T-cell (primary cell): ENCODE measurements around the gene CNTN6. TPM values are rescaled to one million over a fixed set of nuclear protein-coding genes. Genes with fewer than 3 reads are reported as not detected.

ENCODE experiments used
- ATAC-seq, 4 experiments: fragments of 200-7000 bp in 3 of 4; fragments of 150-1000 bp in 1 of 4; cut with Tn5 transposase; replicated peaks in 1 of 4; 1 replicate in 3 of 4; 2 replicates in 1 of 4; pipeline ENCODE4 v1.10.0; 2021; ENCODE audit warnings: moderate library complexity in 3 of 4, mild to moderate bottlenecking in 2 of 4, moderate number of reproducible peaks in 1 of 4
- CTCF ChIA-PET, 2 donors: fragments of 300-600 bp; sonication (Branson Sonifier 250); formaldehyde crosslinking; loops; one replicate each; lab custom pipeline; 2022; ENCODE audit warnings: antibody characterized with exemption in 2 of 2; lab: Charles Lee
- POLR2A ChIA-PET, 2 donors: fragments of 300-600 bp; sonication (Branson Sonifier 250); formaldehyde crosslinking; loops; one replicate each; lab custom pipeline; 2022; ENCODE audit warnings: antibody characterized with exemption in 2 of 2; lab: Charles Lee
- DNase-seq, 35 experiments: peaks; one replicate each; pipeline versions ENCODE4 v3.0.0 to v3.0.0-alpha.2; 2013 to 2023
- H3K27ac ChIP-seq: one replicate; pipeline ENCODE4 v1.5.1; 2013; ENCODE audit warnings: low read length
- H3K27me3 ChIP-seq, 2 experiments: replicated peaks in 1 of 2; 1 replicate in 1 of 2; 2 replicates in 1 of 2; pipeline versions ENCODE4 v1.6.1 to v1.7.0; 2013; ENCODE audit warnings: low read length in 1 of 2, mixed read lengths in 1 of 2; ENCODE audit not compliant: control insufficient read depth in 2 of 2, insufficient read depth in 2 of 2; ENCODE audit errors: extremely low read depth in 1 of 2
- H3K36me3 ChIP-seq, 2 donors: 1 replicate in 1 of 2; 2 replicates in 1 of 2; pipeline versions ENCODE4 v1.6.1 to v1.7.0; 2013; ENCODE audit warnings: low read length in 1 of 2; ENCODE audit not compliant: control insufficient read depth in 2 of 2, insufficient read depth in 1 of 2; ENCODE audit errors: extremely low read depth in 1 of 2
- H3K4me1 ChIP-seq, 2 experiments: 1 replicate in 1 of 2; 2 replicates in 1 of 2; pipeline versions ENCODE4 v1.6.1 to v1.7.0; 2013; ENCODE audit warnings: low read length in 2 of 2, mixed read lengths in 1 of 2; ENCODE audit not compliant: insufficient read depth in 2 of 2, control insufficient read depth in 1 of 2; ENCODE audit errors: extremely low read depth in 1 of 2
- H3K4me3 ChIP-seq, 2 donors: 1 replicate in 1 of 2; 2 replicates in 1 of 2; pipeline versions ENCODE4 v1.5.1 to v1.7.0; 2013; ENCODE audit warnings: mild to moderate bottlenecking in 2 of 2, low read length in 1 of 2, moderate library complexity in 1 of 2; ENCODE audit not compliant: control insufficient read depth in 1 of 2; ENCODE audit errors: extremely low read depth in 1 of 2
- H3K9me3 ChIP-seq: 2 replicates; pipeline ENCODE4 v1.7.0; 2013
- H3K27ac Mint-ChIP-seq, 2 donors: one replicate each; pipeline ENCODE4 v1.8.0; 2020 to 2021; ENCODE audit warnings: mild to moderate bottlenecking in 2 of 2, mixed read lengths in 2 of 2
- H3K27me3 Mint-ChIP-seq, 2 donors: one replicate each; pipeline ENCODE4 v1.8.0; 2021 to 2022; ENCODE audit warnings: mixed read lengths in 2 of 2
- H3K36me3 Mint-ChIP-seq: one replicate; pipeline ENCODE4 v1.8.0; 2021; ENCODE audit warnings: mixed read lengths
- H3K4me1 Mint-ChIP-seq, 3 donors: one replicate each; pipeline ENCODE4 v1.8.0; 2020 to 2022; ENCODE audit warnings: mixed read lengths in 3 of 3, mild to moderate bottlenecking in 1 of 3
- H3K4me3 Mint-ChIP-seq, 3 donors: one replicate each; pipeline ENCODE4 v1.8.0; 2020 to 2022; ENCODE audit warnings: mild to moderate bottlenecking in 3 of 3, mixed read lengths in 3 of 3, moderate library complexity in 3 of 3
- H3K9me3 Mint-ChIP-seq, 3 donors: one replicate each; pipeline ENCODE4 v1.8.0; 2020 to 2022; ENCODE audit warnings: mixed read lengths in 3 of 3
- WGBS: methylation state at CpG from one replicate; pipeline ENCODE4 v1.1.5; 2013; ENCODE audit warnings: missing lambda C conversion rate; ENCODE audit not compliant: insufficient coverage; 5-methylcytosine and 5-hydroxymethylcytosine counted together
- total RNA-seq, 35 experiments: library from RNA in 6 of 35; stranded (reverse) in 6 of 35; fragments of 120-200 nt in 1 of 35; gene quantifications; one replicate each; pipeline versions ENCODE4 v1.2.1 to v1.2.4 and lab custom pipeline; 2013 to 2026

CNTN6 gene
- total RNA-seq, 5 donors from 2014 or later (not counting 1 experiment from before 2014, with no cell fraction given): not detected

- Histone ChIP-seq H3K4me3 (no peak overlapping the region), H3K36me3 (no peaks in the 10 kb centered on the region), H3K4me1 (no peaks in the 10 kb centered on the region), H3K27ac (no peak overlapping the region), H3K27me3 (no peaks in the 10 kb centered on the region), H3K9me3 (no peaks in the 10 kb centered on the region)
- no peaks in the 10 kb centered on the region for H3K36me3 Mint-ChIP-seq
- H3K4me1 Mint-ChIP-seq: no peaks in the 10 kb centered on the region
- H3K4me3 Mint-ChIP-seq: no peak overlapping the region
- no peak overlapping the region for H3K27ac Mint-ChIP-seq
- H3K27me3 Mint-ChIP-seq: no peaks in the 10 kb centered on the region
- DNase-seq: no peak
- ChIA-PET POLR2A (no interaction called here), CTCF (no interaction called here)
- 69% methylated on average over 2 of the region's 4 CpGs for WGBS
- no peak for ATAC-seq
- H3K9me3 Mint-ChIP-seq: peaks cover 6 to 16% (median 9%) of the 10 kb centered on the region in 3 donors
These were observed 179.9 kb downstream of the CNTN6 start for GRCh38 chr3:1272546-1273265.

- ChIA-PET CTCF (interaction anchor here in 1 of 2 donors (0.6 kb wide), 1 partner anchor 241 kb away, joined by 3 read pairs; no protein-coding TSS in a partner anchor), POLR2A (no interaction called here)
- H3K27ac Mint-ChIP-seq: no peak overlapping the region
- no peaks in the 10 kb centered on the region for H3K36me3 Mint-ChIP-seq
- H3K27me3 ChIP-seq: no peaks in the 10 kb centered on the region
- H3K9me3 ChIP-seq: no peaks in the 10 kb centered on the region
- H3K4me3 ChIP-seq: no peak overlapping the region
- no peaks in the 10 kb centered on the region for H3K4me1 Mint-ChIP-seq
- peaks cover 7 to 16% (median 11%) of the 10 kb centered on the region in 3 donors for H3K9me3 Mint-ChIP-seq
- ATAC-seq (no peak), DNase-seq (no peak)
- H3K4me3 Mint-ChIP-seq: no peak overlapping the region
- no peak overlapping the region for H3K27ac ChIP-seq
- H3K36me3 ChIP-seq: no peaks in the 10 kb centered on the region
- H3K27me3 Mint-ChIP-seq: no peaks in the 10 kb centered on the region
- 100% methylated on average over 2 of the region's 4 CpGs for WGBS
- H3K4me1 ChIP-seq: no peaks in the 10 kb centered on the region
These were observed 182.7 kb downstream of the CNTN6 start for GRCh38 chr3:1275495-1275894.

- Mint-ChIP-seq H3K27me3 (no peaks in the 10 kb centered on the region), H3K36me3 (no peaks in the 10 kb centered on the region), H3K4me3 (no peak overlapping the region), H3K4me1 (no peaks in the 10 kb centered on the region), H3K27ac (no peak overlapping the region), H3K9me3 (peaks cover 4 to 27% (median 15%) of the 10 kb centered on the region in 3 donors)
- no peak overlapping the region for H3K4me3 ChIP-seq
- POLR2A ChIA-PET: no interaction called here
- WGBS: 58% methylated on average over 2 of the region's 4 CpGs
- H3K4me1 ChIP-seq: no peaks in the 10 kb centered on the region
- H3K9me3 ChIP-seq: peaks cover 2% of the 10 kb centered on the region
- DNase-seq (no peak), ATAC-seq (no peak)
- H3K27me3 ChIP-seq: no peaks in the 10 kb centered on the region
- CTCF ChIA-PET: no interaction called here
- H3K27ac ChIP-seq: no peak overlapping the region
- no peaks in the 10 kb centered on the region for H3K36me3 ChIP-seq
These were observed 195.0 kb downstream of the CNTN6 start for GRCh38 chr3:1287815-1288214.

GRCh38 chr3:1288805-1289494, 196.1 kb downstream of the CNTN6 start:
- WGBS: no CpG with 5 or more reads among the region's 4 CpGs
- no peak for DNase-seq

GRCh38 chr3:1292571-1293071, 199.8 kb downstream of the CNTN6 start:
- 100% methylated on average over 1 of the region's 3 CpGs for whole genome bisulfite sequencing
- no peaks in the 10 kb centered on the region for H3K9me3 ChIP-seq
- CTCF ChIA-PET: no interaction called here
- ATAC-seq (no peak), DNase-seq (no peak)
- no peaks in the 10 kb centered on the region for H3K4me1 ChIP-seq
- H3K9me3 Mint-ChIP-seq: peaks cover 4 to 20% (median 8%) of the 10 kb centered on the region in 3 donors
- H3K36me3 ChIP-seq: no peaks in the 10 kb centered on the region
- H3K4me1 Mint-ChIP-seq: no peaks in the 10 kb centered on the region
- POLR2A ChIA-PET: no interaction called here
- no peak overlapping the region for H3K4me3 ChIP-seq
- H3K27me3 Mint-ChIP-seq: no peaks in the 10 kb centered on the region
- H3K27me3 ChIP-seq: no peaks in the 10 kb centered on the region
- no peaks in the 10 kb centered on the region for H3K36me3 Mint-ChIP-seq
- no peak overlapping the region for H3K27ac Mint-ChIP-seq
- no peak overlapping the region for H3K4me3 Mint-ChIP-seq
- no peak overlapping the region for H3K27ac ChIP-seq

More at GRCh38 chr3:1288805-1289494, 196.1 kb downstream of the CNTN6 start:
- no peak for ATAC-seq
- no peaks in the 10 kb centered on the region for H3K27me3 ChIP-seq
- H3K9me3 ChIP-seq: peaks cover 2% of the 10 kb centered on the region
- no peak overlapping the region for H3K27ac Mint-ChIP-seq
- no peak overlapping the region for H3K4me3 ChIP-seq
- no peaks in the 10 kb centered on the region for H3K4me1 ChIP-seq
- CTCF ChIA-PET: no interaction called here
- H3K4me1 Mint-ChIP-seq: no peaks in the 10 kb centered on the region
- no peaks in the 10 kb centered on the region for H3K27me3 Mint-ChIP-seq
- H3K36me3 ChIP-seq: no peaks in the 10 kb centered on the region
- H3K9me3 Mint-ChIP-seq: peaks cover 4 to 31% (median 15%) of the 10 kb centered on the region in 3 donors
- no peak overlapping the region for H3K4me3 Mint-ChIP-seq
- POLR2A ChIA-PET: no interaction called here
- H3K27ac ChIP-seq: no peak overlapping the region
- no peaks in the 10 kb centered on the region for H3K36me3 Mint-ChIP-seq

GRCh38 chr3:1294586-1294985, 201.8 kb downstream of the CNTN6 start:
- ATAC-seq: no peak
- no peaks in the 10 kb centered on the region for H3K27me3 Mint-ChIP-seq
- ChIA-PET CTCF (no interaction called here), POLR2A (no interaction called here)
- no peaks in the 10 kb centered on the region for H3K4me1 ChIP-seq
- H3K27ac Mint-ChIP-seq: no peak overlapping the region
- no peak overlapping the region for H3K4me3 ChIP-seq
- H3K27me3 ChIP-seq: no peaks in the 10 kb centered on the region
- no peaks in the 10 kb centered on the region for H3K9me3 ChIP-seq
- no peaks in the 10 kb centered on the region for H3K36me3 ChIP-seq
- H3K4me3 Mint-ChIP-seq: no peak overlapping the region
- DNase-seq: no peak
- H3K36me3 Mint-ChIP-seq: no peaks in the 10 kb centered on the region
- H3K4me1 Mint-ChIP-seq: no peaks in the 10 kb centered on the region
- H3K9me3 Mint-ChIP-seq: peaks cover 4 to 20% (median 8%) of the 10 kb centered on the region in 3 donors
- 92% methylated on average over 5 of the region's 5 CpGs for WGBS
- H3K27ac ChIP-seq: no peak overlapping the region
